Mucosa of descending colon (tissue), 3 donors: ENCODE results near the gene YIPF2. TPM values are rescaled to one million over a fixed set of nuclear protein-coding genes. Genes with fewer than 3 reads are reported as not detected.

Experiments used
- ATAC-seq: fragments of 200-7000 bp; cut with Tn5 transposase; one replicate; pipeline ENCODE4 v1.9.1; 2020; ENCODE audit warnings: mild to moderate bottlenecking, moderate library complexity
- DNase-seq, 3 donors: peaks; one replicate each; pipeline ENCODE4 v3.0.0-alpha.2; 2020
- H3K36me3 ChIP-seq: fragments of 200-600 bp; one replicate; pipeline ENCODE4 v1.8.0; 2021; ENCODE audit warnings: low read depth, mild to moderate bottlenecking
- H3K4me1 ChIP-seq: fragments of 200-600 bp; one replicate; pipeline ENCODE4 v1.8.0; 2021; ENCODE audit warnings: low read depth, mild to moderate bottlenecking
- H3K4me3 ChIP-seq: fragments of 200-600 bp; one replicate; pipeline ENCODE4 v1.8.0; 2021; ENCODE audit warnings: mild to moderate bottlenecking
- H3K9me3 ChIP-seq: fragments of 200-600 bp; one replicate; pipeline ENCODE4 v1.8.0; 2021; ENCODE audit warnings: mild to moderate bottlenecking
- CTCF ChIP-seq: fragments of 200-600 bp; IDR thresholded peaks from one replicate; pipeline ENCODE4 v1.8.0; 2022; ENCODE audit warnings: antibody characterized with exemption, mild to moderate bottlenecking
- intact Hi-C, 2 donors: fragments of 100-400 bp; cut with DNase I in 1 of 2; cut with micrococcal nuclease in 1 of 2; formaldehyde crosslinking; loops; one replicate each; pipeline versions ENCODE4 v1.11.0 to v1.11.1; 2022; cut with DNase I, micrococcal nuclease
- total RNA-seq, 3 donors: library from RNA; stranded (reverse); fragmentation: NEBNext Ultra II Directional in 2 of 3; extraction: Animal tissue kit (Norgen Biotek cat#: 25700) in 2 of 3; gene quantifications; one replicate each; pipeline versions ENCODE4 v1.2.1 to v1.2.4, GENCODE V29; 2021 to 2023
- donor health status: DM: no; HTN: no; CAD: no; lungs with moderate emphysema.
- donor health status: DM: no; HTN: no; CAD: no.
- donor health status: DM: no; HTN: yes; CAD: no.

The YIPF2 gene
- total RNA-seq, 3 donors from 2014 or later = 34.0 to 55.8 (median 55.2) TPM

DNA sequence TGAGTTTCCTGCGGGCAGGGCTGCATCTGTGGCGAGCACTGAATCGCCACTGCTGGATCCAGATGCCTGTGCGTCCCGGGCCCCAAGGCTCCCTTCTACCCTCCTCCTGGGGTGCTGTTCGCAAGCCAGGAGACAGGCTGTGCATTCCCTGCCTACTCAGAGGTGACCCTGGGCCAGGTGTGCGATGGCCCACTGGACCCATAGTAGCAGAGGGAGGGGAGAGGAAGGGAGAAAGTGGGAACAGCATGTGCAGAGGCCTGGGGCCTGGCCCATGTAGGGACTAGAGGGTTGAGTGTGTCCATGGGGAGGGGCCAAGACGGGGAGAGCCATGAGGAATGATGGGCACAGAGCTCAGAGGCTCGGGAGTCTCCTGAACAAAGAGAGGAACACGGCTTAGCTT, 29.8 kb downstream of the YIPF2 start:
- TF ChIP-seq CTCF = no peak
- intact Hi-C loops = no loop called here
- Histone ChIP-seq H3K9me3 (no peaks in the 10 kb centered on the region), H3K36me3 (no peaks in the 10 kb centered on the region), H3K4me3 (no peak overlapping the region), H3K4me1 (peaks cover 31% of the 10 kb centered on the region)
- ATAC-seq (peak; percentile 9), DNase-seq (no peak)

- H3K9me3 ChIP-seq = no peaks in the 10 kb centered on the region
- ATAC-seq (peak; percentile 23), DNase-seq (peak in 1 of 3 donors; percentile 58)
- no peak overlapping the region for H3K4me3 ChIP-seq
- H3K36me3 ChIP-seq = no peaks in the 10 kb centered on the region
- H3K4me1 ChIP-seq = peaks cover 41% of the 10 kb centered on the region
- TF ChIP-seq CTCF = no peak
- intact Hi-C loops = no loop called here
Observed at GRCh38 chr19:10896851-10897526, 31.4 kb downstream of the YIPF2 start.

- Histone ChIP-seq H3K36me3 (no peaks in the 10 kb centered on the region), H3K4me3 (no peak overlapping the region), H3K9me3 (no peaks in the 10 kb centered on the region), H3K4me1 (peaks cover 47% of the 10 kb centered on the region)
- TF ChIP-seq CTCF = no peak
- ATAC-seq = no peak
- intact Hi-C loops = no loop called here
- DNase-seq = no peak
Observed at GRCh38 chr19:10895920-10896319, 32.5 kb downstream of the YIPF2 start.

- H3K36me3 ChIP-seq = no peaks in the 10 kb centered on the region
- no peak for ATAC-seq
- H3K4me3 ChIP-seq = no peak overlapping the region
- DNase-seq = no peak
- no peaks in the 10 kb centered on the region for H3K9me3 ChIP-seq
- peaks cover 49% of the 10 kb centered on the region for H3K4me1 ChIP-seq
- intact Hi-C loops = no loop called here
- TF ChIP-seq CTCF = no peak
Observed at GRCh38 chr19:10895363-10895762, 33.1 kb downstream of the YIPF2 start.

- DNase-seq (no peak), ATAC-seq (no peak)
- Histone ChIP-seq H3K4me3 (no peak overlapping the region), H3K9me3 (no peaks in the 10 kb centered on the region), H3K4me1 (peaks cover 49% of the 10 kb centered on the region), H3K36me3 (no peaks in the 10 kb centered on the region)
- intact Hi-C loops = no loop called here
- TF ChIP-seq CTCF = no peak
Observed at GRCh38 chr19:10894911-10895213, 33.6 kb downstream of the YIPF2 start.

- H3K4me3 ChIP-seq = no peak overlapping the region
- no peaks in the 10 kb centered on the region for H3K9me3 ChIP-seq
- no peak for DNase-seq
- no peak for TF ChIP-seq CTCF
- peaks cover 35% of the 10 kb centered on the region for H3K4me1 ChIP-seq
- no peaks in the 10 kb centered on the region for H3K36me3 ChIP-seq
- intact Hi-C loops = no loop called here
- peak; percentile 5 for ATAC-seq
Observed at GRCh38 chr19:10892256-10892655, 36.2 kb downstream of the YIPF2 start.
